HG02798 (cell line): ENCODE data around the gene NUTM1.
A peak's percentile ranks its signal among the peaks of the same experiment; 100 is the strongest.
"Not testable (repeated sequence)": the region's sequence is repeated elsewhere in the genome, so short reads cannot be mapped to it uniquely, and the experiment has no call there.

ENCODE experiments used
- ATAC-seq: cut with Tn5 transposase; IDR thresholded peaks from one replicate; pipeline ENCODE4 v1.9.1; 2021; ENCODE audit warnings: mild to moderate bottlenecking; ENCODE audit not compliant: unreplicated experiment, poor library complexity

The NUTM1 gene

DNA sequence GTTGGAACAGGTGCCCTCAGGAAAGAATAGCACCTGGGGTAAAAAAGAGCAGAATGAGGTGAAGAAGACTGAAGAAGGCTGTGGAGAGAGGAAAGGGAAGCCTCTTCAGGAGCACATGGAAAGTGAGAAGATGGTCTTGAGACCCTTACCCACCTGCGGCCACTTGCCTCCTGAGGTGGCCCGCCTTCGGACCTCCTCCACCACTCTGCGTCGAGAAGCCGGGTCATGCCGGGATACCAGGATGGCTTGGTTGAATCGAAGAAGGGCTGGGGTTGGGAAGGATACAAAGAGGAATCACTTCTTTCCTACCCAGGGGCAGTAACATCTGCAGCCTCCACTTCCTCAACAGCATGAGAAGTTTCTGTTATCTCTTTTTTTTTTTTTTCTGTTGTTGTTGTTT lies 20.9 kb downstream of the NUTM1 start:
- no peak for ATAC-seq

DNA sequence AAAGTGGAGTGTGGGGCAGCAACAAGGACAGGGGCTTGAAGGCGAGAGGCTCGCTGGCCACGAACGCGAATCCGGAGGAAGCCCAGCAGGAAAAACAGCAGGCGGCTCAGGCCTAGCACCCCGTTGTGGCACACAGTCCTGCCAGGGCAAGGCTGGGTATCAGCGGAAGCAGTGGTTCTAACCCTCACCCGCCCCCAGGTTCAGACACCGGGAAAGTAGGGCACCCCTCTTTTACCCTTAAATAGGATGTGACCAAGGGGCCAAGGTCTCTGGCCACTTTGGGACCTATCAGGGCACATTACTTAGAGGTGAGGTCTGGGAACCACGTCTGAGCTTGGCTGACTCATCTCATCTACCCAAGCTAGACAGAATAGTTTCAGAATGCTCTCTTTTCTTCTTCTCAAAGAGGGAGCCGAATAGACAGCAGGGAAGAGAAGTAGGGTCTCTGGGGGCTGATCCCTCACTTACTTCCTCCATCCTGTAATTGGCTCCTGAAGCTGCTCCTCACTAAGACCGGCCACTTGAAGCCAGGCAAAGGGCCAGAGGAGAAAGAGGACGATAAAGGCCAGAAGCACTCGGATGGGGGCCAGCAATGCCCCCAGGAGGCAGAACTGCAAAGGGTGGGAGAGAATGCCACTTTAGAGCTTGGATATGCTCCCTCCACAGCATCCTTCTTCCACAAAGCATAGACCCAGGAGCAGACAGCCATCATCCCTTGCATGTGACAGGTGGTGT lies 22.1 kb downstream of the NUTM1 start:
- no peak for ATAC-seq

DNA sequence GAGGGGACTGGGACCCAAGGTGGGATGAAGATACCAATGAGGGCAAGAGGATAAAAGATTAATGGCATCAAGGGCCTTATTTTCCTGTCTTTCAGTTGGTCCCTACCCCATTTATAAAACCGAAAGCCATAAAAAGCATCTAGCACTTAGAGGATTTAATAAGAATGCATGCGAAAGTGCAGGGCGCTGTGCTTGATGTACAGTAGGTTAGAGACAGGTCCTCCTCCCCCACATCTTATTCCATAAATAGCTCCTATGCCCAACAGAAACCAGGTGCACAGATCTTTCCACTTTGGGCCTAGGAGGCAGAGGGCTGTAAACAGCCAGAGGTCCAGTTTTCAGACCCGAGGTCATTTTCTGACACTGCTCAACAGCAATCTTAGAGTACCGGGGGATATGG lies 22.7 kb downstream of the NUTM1 start:
- ATAC-seq: no peak

DNA sequence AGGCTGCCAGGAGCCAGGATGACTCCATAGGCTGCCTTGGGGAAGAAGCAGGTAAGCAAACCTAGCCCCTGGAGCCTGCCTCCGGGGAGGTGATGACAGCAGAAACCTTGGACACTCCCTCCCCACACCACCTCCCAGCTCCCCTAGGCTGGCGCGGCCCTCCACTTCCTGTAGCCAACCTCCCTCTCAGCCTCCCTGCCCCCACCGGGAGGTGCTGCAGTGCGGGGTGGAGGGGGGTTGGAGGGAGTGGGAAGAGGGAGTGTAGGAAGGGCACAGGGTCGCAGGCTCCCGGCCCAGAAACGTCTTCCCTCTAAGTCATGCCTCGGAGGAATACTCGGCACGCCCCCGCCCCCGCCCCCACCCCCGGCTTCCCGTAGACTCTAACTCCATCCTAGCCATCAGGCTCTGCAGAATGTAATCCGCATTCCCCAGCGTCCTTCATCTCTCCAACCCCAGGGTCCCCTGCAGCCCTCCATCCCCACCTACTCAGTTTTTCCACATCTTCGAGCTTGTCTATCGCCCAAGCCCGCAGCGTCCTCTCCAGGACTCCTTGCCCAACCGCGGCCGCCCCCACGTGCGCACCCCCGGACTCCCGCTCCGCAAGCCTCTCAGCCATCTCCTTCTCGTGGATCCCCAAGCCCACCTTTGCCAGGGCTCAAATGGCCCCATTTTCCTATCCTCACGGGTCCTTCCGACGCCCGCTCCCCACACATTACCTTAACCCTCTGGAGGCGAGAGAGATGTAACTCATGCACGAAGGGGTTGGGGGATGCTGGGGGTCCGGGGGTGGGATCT lies 23.4 kb downstream of the NUTM1 start:
- peak; percentile 17 for ATAC-seq

DNA sequence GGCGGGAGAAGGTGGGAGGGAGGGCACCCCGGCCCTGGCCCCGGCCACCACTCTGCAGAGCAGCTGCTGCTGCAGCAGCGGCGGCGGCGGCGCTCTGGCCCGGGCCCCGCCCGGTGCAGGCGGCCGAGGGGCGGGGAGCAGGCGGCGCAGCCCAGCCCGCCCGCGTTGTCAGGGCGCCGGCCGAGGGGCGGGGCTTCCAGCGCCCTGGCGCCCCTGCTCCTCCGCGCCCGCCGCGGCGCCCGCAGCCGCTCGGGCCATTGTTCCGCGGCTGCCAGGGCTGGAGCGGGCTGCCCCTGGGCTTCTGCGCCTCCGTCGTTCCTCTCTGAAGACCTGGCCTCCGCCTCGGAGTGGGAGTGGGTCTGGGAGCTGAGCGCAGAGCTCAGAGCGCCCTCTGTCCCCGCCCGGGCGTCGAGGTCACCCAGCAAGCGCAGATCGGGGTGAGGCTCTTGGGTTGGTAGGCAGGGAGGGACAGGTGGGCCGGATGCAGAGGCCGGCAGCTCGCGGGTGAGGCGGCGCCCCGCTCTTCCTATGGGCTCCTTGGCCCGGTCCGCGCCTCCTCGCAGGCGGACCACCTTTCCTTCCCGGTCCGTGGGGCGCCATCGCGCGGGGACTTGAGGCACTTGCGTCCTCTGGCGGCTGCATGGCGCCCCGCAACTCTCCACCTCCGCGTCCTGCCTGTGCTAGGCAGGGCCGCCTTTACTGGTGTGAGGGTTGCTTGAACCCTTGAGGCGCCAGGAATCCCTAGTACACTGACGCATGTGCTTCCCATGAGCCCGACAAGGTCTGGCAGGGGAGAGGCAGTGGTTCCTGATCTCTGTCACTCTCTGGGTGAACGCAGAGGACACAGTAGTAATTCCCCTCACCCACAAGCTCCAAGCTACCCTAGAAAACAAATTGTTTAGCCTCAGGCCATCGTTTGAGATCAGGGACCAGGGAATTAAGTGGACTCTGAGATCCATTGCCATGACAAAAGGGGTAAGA lies 24.3 kb downstream of the NUTM1 start, which contains the start of gene LPCAT4:
Gene LPCAT4, minus strand, starts transcription at position 96 of the 981 bp plus-strand sequence. CDS start 96 bp downstream, outside the sequence.
- peak; percentile 84 for ATAC-seq

DNA sequence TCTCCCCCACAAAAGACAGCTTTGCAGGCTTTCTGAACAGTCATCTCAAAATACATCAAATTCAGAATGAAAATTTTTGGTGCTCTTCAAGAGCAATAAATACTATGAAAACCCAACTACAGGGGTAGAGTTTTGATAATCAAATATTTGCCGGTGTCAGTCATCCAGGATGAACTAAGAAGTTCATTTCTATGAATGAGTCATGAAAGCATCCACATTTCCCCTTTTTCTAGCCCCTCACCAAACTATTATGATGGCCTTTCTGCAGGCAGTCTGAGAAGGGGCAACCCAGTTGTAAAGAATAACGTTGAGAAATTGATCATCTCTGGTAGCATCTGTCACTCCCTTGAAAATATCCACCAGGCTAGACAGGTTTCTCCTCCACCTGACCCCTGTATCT lies 27.0 kb downstream of the NUTM1 start:
- ATAC-seq: no peak

DNA sequence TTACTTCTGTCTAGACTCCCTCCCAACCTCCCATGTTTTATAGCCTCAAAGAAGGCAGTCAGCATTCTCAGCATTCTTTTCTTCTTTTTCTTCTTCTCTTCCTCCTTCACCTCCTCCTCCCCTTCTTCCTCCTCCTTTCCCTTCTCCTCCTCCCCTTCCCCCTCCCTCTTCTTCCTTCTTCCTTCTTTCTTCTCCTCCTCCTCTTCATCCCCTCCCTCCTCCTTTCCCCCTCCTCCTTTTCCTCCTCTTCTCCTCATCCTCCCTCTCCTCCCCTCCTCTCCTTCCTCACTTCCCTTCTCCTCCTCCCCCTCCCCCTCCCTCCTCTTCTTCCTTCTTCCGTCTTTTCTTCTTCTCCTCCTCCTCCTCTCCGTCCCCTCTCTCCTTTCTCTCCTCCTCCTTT lies 27.5 kb downstream of the NUTM1 start:
- ATAC-seq: no peak

DNA sequence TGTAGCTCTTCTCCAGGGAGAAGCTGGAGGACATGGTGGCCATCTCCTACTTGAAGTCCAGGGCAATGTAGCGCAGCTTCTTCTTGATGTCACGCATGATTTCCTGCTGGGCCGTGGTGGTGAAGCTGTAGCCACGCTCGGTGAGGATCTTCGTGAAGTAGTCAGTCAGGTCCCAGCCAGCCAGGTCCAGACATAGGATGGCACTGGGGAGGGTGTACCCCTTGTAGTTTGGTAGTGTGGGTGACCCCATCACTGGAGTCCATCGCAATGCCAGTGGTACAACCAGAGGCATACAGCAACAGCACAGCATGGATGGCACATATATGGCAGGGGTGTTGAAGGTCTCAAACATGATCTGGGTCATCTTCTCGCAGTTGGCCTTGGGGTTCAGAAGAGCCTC lies 30.8 kb downstream of the NUTM1 start:
- ATAC-seq: no peak

DNA sequence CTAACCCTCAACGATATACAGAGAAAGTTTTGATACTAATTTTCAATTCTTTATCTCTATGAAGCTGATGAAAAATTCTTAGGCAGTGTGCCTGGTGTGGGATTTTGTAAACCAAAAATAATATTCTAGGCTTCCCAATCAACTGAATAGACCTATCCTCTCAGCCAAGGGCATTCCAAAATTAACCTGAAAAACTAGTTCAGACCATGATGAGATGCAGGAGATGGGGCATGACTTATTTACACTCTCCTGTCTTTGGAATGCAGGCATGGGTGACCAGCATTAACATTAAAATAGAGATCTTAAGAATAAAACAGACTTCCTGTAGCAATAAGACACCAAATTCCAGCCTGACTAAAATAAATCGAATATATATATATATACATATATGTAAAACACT lies 31.7 kb downstream of the NUTM1 start:
- no peak for ATAC-seq

DNA sequence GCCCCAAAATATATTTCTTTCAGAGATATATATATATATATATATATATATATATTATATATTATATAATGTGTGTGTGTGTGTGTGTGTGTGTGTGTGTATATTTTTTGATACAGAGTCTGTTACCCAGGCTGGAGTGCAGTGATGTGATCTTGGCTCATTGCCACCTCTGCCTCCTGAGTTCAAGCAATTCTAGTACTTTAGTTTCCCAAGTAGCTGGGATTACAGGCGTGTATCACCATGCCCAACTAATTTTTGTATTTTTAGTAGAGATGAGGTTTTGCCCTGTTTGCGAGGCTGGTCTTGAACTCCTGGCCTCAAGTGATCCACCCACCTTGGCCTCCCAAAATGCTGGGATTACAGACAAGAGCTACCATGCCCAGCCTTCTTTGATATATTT lies 32.4 kb downstream of the NUTM1 start:
- ATAC-seq: not testable (repeated sequence)

DNA sequence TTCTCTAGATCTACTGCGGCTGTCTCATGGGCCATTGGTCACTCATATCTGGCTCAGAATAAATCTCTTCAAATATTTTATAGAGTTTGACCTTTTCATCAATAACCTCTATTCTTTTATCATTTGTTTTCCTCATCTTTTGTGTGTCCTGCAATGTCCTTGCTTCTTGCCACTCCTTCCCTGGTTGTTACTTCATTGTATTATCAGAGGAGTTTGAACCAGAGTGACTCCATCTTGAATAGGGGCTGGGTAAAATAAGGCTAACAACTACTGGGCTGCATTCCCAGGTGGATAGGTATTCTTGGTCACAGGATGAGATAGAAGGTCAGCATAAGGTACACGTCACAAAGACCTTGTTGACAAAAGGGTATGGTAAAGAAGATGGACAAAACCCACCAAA lies 33.7 kb downstream of the NUTM1 start:
- ATAC-seq: no peak

DNA sequence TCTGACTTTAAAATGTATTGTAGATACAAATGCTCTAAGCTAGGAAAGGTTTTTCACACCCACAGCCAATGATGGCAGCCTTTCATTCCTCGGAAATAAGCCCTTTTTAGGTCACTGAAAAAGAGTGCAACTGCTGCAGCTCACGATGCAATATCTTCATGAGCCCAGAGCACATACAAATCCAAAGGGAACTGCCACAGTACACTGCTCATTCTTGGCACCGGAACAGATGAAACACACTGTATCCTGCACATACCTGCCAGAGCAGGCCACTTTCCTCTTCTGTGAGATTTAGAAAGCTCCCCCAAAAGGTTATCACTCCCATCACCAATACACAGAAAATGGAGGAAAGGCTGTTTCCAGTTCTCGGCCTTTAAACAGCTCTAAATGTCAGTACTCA lies 37.4 kb downstream of the NUTM1 start:
- not testable (repeated sequence) for ATAC-seq

DNA sequence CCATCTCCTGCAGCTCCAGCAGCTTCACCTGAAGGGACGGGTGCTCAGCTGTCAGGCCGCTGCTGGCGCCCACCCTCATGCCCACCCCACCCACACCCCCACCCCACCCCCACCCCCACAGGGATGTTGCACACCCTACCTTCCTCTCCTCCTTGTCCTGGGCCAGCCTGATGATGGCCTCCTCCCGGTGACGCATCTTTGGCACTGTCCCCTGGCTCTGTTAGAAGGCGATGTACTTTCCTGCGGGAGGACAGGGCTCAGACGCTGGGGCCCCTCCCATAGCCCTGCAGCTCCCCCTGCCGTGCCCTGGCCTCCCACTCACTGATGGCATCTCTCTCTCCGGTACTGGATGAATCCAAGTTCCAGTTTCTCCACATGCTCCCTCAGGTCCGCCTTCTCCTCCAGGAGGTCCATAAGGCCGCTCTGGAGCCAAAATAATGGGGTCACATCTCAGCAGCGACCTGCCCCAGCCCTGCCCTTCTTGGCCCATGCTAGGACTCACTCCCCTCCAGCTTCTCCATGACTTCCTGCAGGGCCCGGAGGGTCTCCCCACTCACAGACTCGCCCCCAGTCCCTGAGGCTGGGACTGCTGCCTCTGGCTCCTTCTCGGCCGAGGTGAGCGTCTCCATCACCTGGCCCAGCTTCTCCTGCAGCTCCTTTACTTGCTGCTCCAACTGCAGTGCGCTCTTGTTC lies 38.9 kb downstream of the NUTM1 start:
- not testable (repeated sequence) for ATAC-seq

DNA sequence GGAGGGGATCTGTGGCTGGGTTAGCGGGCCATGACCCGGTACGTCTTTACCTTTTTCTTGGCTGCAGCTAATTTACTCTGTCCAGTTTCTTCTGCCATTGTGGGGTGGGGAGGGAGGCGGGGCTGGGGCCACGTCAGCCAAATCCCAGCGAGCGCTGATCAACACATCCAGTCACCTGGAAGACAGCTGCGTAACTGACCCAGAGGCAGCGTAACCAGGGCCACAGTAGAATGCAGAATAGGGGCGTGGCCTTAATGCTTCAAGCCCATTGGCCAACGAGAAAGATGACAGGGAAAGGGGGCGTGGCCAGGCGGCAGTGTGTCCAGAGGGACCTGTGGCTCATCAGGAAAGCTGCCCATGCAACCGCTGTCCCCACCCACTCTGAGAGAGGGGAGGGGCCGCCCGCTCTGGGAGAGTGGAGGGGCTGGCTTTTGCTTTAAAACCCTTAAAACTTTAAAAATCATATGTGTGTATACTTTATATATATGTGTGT lies 46.5 kb downstream of the NUTM1 start:
- not testable (repeated sequence) for ATAC-seq

DNA sequence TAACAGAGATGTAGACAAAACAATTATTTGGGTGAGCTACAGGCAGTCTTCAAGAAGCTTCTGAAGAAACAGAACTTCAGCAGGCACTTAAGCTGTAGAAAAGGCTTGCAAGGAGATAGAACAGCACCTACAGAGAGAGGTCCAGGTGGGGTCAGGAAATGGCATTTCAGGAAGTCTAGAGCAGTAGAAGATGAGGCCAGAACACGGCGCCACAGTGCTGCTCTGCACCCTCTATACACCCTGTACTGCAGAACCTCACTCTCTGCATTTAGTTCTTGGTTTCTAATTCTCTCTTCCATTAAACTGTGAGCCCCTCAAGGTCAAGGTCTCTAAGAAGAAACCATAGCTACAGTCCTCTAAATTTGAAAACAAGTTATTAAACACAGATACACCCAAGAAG lies 49.9 kb downstream of the NUTM1 start:
- ATAC-seq: not testable (repeated sequence)

DNA sequence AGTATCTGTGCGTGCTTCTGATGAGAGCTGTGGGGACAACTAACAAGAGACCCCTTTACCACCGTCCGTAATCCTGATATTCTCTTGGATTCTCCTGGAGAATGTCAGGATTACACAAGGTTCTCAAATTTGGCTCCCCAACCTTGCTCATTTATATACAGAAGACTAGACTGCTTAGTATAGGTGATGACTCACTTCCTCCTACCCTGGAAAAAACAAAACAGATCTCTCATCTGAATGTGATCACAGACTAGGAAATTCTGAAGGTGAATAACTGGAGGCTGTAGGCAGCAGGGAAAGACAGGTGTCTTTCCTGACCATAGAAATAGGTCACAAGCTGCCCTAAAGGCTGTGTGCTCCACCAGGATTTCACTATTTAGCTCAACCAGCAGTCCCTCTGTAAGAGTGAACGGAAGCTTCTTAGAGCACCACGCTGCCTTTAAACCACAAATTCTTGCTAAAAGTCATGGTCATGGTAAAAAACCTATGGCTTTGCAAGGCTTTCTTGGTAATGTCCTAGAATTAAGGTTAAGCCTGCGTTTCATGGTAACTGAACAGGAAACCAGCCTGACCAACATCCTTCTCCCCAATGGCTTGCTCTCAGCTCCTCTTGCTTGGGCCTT lies 54.6 kb downstream of the NUTM1 start:
- not testable (repeated sequence) for ATAC-seq

DNA sequence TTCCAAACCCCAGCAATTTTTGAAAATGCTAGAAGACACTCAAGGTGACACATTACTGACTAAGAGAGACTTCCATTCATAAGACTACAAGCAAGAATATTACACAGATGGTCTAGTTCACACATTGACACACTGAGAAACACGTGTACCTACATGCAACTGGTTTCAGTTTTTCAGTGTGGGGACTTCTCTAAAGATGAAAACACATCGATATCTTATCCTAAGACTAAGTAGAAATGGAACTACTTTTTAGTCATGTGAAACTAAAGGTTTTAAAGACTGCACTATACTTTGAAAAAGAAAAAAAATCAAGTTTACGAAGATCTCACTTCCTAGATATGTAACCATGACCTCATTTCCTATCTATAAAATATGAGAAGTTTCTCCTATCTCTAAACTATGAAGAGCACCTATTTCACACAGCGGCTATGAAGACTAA lies 60.1 kb downstream of the NUTM1 start:
- peak; percentile 75 for ATAC-seq

DNA sequence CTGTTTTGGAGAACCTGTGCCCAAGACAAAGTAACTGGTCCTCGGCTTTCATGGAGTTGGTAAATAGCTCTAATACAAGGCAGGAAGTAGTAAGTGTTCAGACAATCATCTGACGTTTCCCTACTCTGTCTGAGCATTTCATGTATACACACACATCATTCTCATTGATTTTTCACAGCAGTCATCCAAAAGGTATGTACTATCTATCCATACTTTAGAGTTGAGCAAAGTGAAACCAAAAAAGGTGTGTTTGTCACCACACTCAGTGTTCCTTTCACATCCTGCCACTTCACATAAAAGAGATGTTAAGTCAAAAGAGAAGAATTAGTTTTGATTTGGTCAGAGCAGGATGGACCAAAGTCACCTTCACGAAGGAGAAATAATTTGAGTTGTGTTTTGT lies 60.8 kb downstream of the NUTM1 start:
- peak; percentile 47 for ATAC-seq
